Stimulated activated CD4-positive, alpha-beta T cell treated with anti-CD3 and anti-CD28 coated beads, TNF-alpha, amount 100 ng/mL, for 48 hours (primary cell): ENCODE results near the gene LYPD6B.
"Not testable (repeated sequence)": the region's sequence is repeated elsewhere in the genome, so short reads cannot be mapped to it uniquely, and the experiment has no call there.

ENCODE experiments used
- DNase-seq, 3 donors: peaks; one replicate each; pipeline ENCODE4 v3.0.0-alpha.2; 2020; ENCODE audit warnings: low read depth in 3 of 3

Gene LYPD6B

DNA sequence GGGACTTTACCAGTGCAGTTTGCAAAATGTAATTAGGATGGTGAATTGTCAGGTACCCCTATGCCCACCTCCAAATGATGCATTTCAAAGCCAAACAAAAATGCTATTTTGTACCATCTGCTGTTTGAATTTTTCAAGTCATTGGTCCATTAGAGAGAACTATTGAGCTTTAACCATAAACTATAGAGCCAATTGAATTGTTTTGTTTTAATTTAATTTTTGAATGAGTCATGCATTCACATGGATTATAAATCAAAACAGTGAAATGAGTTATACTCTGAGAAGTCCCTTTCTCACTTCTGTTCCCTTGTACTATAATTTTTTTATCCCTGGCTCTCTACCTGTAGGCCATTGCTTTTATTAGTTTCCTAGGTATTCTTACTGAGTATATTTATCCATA is 151.3 kb downstream of the LYPD6B start:
- DNase-seq = no peak

DNA sequence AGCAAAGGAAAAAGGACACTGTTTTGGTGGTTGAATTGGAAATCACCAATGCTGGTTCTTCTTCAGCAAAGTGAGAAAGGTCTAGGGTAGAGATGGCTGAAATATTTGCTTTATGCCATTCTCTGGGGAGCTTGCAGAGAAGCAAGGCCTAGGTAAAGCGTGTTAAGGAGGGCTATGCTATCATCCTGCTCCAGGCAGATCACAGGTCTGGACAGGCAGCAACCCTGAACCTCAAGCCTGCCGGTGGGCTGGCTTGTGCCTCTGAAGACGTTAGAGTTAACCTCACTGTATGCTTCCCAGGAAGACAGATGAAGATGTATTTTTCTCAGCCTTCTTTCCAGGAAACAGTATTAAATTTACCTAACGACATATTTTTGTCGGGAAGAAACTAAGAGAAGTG is 153.4 kb downstream of the LYPD6B start:
- no peak for DNase-seq

DNA sequence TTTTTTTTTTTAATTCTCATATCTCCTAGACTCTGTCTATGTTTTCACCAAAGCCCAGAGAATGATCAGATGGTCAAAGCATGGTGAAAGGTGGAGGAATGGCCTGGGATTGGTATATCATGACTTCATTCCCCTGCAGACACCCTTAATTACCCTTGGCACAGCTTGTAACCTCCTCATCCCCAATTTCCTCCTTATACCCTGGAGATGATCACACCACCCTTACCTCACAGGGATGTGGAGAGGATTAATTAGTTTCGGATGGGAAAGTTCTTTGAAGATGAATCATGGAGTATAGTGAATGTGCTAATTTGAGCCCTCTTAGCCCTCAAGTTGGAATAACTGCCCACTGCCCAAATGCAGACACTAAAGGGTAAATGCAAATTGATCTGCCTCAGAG is 153.9 kb downstream of the LYPD6B start:
- no peak for DNase-seq

DNA sequence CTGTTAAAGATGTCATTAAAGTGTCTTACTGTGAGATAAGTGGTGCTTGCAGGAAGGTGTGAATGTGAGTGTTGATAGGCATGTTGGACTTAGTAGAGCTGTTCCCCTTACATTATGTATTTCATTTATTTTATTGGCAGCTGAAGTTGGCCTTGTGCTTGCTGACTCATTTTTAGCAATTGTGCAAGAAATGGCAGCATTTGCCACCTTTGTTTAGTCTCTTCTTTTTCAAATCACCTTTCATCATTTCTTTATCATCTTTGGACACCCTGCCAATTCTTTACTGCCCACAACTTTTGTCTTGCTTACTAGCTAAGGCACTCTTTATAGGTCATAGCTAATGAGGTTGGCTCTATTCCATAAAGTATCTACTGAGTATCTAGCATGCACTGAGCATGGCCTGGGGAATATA is 161.6 kb downstream of the LYPD6B start:
- no peak for DNase-seq

DNA sequence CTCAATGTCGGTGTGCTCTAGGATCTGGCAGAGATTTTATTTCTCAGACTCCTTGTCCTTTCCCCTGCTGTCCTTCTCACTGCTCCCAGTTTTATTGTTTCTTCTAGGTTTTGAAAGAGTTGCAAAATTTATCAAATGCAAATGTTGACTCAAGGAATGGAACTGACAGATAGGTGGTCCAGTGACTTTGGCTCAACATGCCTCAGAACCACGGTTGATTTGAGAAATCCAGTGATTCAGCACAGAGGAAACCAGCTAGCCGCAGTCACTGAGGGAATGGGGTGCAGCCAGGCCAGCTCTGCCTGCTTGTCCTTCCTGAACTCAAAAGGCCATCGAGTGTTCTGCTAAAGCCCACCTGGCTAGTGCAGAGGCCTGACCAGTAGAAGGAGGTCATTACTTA is 166.2 kb downstream of the LYPD6B start:
- no peak for DNase-seq

DNA sequence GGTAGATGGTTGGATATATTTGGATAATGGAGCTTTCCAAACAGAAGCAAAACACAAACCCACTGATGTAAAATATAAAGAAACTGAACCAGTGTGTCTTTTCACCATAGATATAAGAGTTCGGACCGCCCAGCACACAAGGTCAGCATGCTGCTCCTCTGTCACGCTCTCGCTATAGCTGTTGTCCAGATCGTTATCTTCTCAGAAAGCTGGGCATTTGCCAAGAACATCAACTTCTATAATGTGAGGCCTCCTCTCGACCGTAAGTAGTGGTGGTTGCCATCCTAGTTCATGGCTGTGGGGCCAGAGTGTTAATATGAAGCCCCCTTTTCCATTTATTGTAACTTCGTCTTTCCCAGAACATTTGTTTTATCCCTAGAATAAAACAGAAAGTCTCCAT is 166.6 kb downstream of the LYPD6B start:
- no peak for DNase-seq

DNA sequence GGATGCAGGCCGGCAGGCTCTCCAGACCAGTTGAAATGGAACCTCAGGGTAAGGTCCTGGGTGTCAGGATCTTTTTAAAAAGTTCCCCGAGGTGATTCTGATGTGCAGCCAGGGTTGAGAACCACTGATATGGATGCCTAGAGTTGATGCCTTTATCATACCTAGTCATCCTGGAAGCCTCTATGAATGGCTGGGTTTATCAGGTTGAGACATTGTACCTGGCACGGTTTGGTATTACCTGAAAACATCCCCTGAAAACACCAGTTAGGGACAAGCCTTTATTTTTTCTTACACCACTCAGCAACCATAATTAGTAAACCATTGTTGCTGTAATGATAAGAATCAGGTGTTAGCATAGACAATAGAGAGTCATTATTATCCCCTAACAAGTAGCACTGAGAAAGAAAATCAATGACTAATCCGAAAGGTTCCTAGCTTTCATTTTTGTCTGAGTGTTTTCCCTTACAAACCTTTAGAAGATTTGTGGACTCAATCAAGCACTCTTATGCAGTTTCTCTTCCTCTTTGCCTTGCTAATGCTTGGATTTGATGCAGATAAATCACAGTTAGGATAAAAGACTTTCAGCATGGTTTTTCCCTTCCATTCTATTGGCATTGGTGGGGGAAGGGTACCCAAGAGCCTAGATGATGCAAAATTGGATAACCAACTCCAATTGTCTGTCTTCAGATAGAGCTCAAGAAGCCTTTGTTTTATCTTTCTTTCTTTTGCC is 175.4 kb downstream of the LYPD6B start:
- no peak for DNase-seq

DNA sequence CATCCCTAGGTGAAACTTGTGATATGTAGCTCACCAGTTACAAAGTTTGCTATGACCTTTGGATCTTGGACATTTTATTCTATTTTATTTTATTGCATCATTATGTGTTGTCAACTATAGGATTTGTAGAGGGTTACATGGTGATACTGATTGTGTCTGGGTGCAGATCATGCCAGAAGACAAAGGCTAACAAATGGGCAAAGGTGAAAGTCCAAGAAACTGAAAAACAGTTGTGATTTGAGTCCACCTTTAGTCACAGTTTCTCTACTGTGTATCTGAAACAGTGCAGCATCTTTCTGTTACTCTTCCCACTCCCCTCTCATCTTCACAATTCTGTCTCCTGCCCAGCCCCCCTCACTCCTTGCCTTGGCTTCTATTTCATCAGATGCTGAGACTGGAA is 180.0 kb downstream of the LYPD6B start:
- no peak for DNase-seq

DNA sequence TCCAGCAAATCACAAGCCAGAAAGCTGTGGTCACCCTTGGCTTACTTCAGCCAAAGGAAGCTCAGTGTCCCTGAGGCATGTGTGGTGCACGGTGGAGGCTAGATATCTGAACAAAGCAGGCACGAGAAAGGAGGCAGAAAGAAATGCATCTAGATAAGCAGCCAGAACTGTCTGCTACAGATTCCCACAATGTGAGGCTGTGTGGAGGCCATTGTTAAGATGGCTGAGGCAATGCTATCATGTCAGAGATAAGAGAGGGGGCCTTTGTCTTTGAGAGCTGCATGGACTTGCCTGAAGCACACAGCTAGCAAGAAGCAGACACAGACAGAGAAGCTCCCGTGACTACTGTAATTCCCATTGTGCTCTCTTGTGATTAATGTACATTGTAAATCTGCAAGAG is 181.4 kb downstream of the LYPD6B start:
- no peak for DNase-seq

DNA sequence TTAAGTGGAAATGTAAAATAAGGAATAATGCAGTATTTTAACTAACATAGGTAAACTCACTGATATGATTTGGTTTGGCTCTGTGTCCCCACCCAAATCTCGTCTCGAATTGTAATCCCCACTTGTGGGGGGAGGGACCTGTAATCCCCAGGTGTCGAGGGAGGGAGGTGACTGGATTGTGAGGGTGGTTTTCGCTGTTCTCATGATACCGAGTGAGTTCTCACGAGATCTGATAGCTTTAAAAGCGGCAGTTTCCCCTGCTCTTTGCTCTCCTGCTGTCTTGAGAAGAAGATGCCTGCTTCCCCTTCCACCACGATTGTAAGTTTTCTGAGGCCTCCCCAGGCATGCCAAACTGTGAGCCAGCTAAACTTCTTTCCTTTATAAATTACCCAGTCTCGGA is 182.5 kb downstream of the LYPD6B start:
- DNase-seq = no peak

DNA sequence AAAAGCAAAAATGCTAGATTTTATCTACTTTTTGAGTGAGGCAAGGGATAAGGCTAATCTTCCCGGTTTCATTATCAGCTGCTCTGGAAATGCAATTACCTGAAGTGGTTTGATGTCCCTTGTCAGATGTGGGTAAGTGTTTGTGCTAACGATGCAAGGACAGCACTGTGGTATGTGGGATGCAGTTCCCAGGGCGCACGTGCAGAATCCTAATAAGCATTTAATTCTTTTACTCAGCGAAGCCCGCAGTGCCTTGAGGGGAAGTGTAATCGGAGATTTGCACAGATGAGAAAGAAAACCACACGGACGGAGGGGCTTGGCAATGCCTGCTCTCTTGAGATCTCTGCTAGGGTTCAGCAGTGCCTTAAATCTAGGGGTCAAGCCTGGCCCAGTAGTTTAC is 183.4 kb downstream of the LYPD6B start:
- no peak for DNase-seq

DNA sequence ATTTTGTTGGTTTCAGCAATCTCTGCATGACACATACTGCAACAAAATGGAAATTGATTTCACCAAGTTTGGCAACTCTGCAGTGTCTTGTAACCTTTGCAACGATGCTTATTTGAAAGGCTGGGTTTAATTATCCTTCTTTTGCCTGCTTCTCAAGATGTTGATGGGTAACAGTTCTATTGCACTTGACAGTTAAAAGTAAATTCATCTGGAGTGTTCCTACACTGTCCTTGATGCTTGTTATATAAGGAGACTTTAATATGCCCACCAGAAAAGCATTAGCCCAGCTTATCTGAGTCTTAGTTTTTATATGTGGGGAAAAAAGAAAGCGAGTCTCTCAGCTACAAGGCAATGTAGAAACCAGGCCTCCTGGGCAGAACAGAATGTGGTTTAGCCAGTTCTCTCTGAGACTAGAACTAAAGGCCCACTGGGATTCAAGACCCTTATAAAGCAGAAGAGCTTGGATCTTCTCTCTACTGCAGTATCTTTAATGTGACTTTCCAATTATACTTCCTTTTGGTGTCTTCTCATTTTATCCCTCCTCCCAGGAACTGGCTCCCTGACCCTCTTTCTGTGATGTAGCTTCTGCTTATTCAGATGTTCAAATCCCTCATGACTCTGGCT is 185.1 kb downstream of the LYPD6B start:
- no peak for DNase-seq

DNA sequence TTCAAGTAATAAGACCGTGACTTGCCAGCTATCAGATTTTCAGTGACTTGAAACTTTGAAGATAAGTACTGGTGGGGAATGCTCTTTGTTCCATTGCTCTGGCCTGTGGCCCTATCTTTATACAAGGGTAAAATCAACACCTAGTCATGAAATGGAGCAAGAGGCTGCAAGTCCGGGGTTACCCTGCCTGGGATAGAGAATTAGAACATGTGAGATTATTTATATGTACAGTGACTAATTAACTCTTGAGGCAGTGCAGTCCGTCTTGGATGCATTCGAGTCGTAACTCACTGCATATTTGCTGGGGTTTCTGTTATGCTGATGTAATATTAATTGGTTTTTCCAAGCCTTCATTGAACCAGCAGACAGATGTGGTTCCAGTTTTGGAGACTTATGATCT is 186.0 kb downstream of the LYPD6B start:
- no peak for DNase-seq

DNA sequence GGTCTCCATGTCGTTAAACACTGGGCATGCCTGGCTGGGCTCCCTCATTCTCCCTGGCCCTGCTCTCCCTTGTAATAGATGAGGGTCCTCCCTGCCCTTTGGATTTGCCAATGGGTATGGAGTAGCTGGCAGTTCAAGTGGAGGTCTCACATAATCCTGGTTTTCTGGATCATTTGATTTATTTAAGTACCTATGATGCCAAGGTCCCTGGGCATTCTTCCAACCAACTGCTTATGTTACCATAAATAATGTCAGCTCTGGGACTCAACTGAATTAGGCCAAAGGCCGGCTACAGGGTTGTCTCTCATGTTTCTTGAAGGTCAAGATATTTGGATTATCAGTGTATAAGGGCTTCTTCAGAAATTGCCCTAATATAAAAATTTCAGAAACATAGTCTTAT is 186.9 kb downstream of the LYPD6B start:
- no peak for DNase-seq

DNA sequence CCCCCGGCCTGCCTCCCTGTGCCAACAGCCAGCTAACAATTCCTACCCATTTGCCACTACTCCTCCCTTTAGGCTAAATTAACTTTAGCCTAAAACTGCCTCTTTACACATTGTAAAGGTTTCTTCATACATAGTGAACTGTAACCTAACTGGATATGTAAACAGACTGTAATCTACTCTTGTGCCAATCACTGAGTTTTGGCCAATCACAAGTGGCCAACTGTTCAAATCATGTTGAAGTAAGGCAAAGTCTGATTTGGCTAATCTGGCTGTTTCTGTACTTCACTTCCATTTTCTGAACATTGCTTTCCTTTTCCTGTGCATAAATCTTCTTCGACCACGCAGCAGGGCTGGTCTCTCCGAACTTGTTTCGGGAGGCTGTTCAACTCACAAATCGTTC is 188.3 kb downstream of the LYPD6B start:
- no peak for DNase-seq

DNA sequence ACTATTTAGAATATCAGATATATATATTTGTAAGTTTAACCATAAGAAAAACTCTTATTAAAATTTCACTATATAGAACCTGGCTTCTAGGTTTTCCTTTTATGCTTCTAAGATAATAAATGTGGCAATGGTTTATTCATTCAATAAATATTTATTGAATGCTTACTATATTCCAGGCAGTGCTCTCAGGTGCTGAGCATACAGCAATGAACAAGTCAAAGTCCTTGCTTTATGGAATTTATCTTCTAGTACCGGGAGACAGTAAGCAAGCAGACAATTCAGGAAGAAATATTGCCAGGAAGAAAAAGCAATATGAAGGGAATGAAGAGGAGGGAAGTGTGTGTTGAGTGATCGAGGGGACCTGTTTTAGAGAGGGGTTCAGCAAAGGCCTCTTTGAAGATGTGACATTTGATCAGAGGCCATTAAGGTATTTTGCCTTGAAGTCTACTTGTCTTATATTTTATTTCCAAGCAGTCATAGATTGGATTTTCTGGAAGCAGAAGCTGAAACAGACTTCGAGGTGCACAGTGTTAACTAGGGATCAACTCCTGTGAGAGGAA is 197.4 kb downstream of the LYPD6B start:
- DNase-seq = no peak

DNA sequence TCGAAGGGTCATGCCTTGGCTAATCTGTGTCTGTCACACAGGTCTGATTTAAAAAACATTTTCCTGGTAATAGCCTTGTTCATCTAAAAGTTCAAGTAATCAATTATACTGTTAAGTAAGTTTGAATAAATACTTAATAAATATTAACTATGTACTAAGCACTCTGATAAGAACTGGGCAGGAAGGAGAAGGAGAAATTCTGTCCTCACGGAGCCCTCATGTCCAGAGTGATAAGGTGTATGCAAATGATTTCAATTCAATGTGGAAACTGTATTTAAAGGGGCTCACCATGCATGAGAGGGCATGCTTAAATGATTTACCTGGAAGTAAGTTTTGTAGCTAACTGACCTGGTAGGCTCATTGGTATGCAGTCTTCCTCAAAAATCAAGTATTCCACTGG is 197.9 kb downstream of the LYPD6B start:
- no peak for DNase-seq

DNA sequence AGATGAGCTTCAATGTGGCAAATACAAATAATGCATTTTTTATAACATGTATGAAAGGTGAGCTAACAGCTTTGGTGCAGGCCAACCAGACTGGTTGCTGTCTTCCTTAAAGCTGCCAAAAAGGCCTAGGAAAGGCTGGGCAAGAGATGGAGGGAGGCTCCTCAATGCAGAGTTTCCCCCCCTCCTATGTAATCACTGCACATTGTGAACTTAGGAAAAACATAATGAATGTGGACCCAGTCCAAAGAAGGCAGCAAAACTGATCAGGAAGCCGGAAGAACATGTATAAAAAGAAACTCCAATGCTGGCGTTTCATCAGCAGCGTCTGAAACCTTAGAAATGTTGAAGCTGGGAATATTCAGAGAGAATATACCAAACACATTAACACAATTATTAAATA is 207.7 kb downstream of the LYPD6B start:
- no peak for DNase-seq

DNA sequence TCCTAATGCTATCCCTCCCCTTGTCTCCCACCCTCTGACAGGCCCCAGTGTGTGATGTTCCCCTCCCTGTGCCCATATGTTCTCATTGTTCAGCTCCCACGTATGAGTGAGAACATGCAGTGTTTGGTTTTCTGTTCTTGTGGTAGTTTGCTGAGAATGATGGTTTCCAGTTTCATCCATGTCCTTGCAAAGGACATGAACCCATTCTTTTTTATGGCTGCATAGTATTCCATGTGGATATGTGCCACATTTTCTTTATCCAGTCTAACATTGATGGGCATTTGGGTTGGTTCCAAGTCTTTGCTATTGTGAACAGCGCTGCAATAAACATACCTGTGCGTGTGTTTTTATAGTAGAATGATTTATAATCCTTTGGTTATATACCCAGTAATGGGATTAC is 212.9 kb downstream of the LYPD6B start:
- not testable (repeated sequence) for DNase-seq

DNA sequence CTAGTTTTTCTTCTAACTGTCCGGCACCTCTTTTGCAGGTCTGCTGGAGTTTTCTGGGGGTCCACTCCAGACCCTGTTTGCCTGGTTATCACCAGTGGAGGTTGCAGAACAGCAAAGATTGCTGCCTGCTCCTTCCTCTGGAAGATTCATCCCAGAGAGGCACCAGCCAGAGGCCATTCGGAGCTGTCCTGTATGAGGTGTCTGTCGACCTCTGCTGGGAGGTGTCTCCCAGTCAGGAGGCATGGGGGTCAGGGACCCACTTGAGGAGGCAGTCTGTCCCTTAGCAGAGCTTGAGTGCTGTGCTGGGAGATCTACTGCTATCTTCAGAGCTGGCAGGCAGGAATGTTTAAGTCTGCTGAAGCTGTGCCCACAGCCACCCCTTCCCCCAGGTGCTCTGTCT is 218.4 kb downstream of the LYPD6B start:
- DNase-seq = not testable (repeated sequence)

DNA sequence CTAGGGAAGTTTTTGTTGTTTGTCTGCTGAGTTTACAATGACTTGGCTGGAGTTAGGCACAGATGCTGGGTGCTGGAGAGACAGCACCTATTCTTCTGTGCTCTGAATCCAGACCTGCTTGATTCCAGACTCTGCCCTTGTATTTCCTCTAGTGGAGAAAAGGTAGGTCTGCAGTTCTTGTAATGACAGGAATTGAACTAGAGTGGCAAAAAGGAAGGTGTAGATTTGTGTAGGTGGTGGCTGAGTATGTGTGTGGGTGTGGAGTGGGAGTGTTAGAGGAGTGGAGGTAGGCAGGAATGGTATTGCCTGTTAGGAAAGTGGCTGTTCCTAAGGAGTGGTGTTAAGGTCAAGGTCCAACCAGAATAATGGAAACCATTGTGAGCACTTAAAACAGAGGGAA is 220.0 kb downstream of the LYPD6B start:
- DNase-seq = no peak

DNA sequence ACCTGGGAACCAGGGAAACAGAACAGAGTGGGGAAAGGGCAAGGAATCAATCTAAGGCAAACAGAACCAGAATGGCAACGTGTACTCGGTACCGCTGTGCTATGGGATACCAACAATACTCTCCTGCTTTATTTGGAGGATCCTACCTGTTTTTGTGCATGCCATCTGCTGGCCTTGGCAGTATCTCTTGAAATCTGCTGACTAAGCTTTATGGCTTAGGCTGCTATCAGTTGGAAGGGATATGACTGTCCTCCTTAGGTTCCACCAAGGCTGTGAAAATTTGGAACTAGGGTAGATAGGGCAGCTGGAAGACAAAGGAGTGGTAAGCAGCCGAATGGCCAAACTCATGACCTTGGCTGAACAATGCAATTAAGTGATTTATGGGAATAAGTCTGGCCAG is 220.6 kb downstream of the LYPD6B start:
- no peak for DNase-seq

DNA sequence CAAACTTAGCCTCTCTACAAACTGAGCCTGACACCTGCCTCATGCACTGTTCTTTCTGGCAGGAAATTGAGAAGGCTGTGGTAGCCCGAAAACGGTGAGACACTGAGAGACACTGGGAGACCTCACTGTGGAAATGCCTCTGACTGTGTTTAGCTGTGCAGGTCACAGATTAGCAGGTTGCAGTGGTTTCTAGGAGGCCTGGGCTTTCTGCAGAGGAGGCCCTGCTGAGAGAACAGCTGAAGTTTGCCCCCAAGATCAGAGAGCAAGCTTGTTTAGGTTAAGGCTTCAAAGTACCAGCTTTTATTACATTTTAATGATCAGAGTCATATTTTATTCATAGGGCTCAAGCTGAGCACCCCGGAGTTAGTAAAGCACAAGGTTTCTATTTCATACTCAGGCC is 223.2 kb downstream of the LYPD6B start:
- DNase-seq = no peak
